Suppressor macrophage treated with lipopolysaccharide for 1 hour (primary cell): ENCODE measurements around the gene MPP3.

Experiments used
- DNase-seq, 3 donors: peaks; one replicate each; pipeline ENCODE4 v3.0.0-alpha.2; 2020 to 2022

Gene MPP3

GRCh38 chr17:43769859-43770258, 63.1 kb downstream of the MPP3 start:
- no peak for DNase-seq

DNA sequence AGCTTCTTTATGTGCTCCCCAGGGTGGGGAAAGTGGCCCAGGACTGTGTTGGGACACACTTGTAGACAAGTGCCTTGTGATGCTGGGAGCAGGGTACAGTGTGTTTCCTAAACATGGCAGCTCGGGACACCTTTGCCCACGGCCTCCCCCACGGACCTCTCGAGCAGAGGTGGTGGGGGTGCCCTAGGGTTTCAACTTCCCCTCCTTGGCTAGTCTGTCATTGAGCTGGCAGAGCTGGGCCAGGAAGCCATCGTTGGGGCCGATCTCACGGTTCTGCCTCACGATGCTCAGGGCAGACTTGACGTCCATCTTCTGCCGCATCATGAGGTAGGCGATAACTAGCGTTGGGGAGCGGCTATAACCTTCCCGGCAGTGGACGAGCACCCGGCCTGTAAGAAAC, 63.5 kb downstream of the MPP3 start:
- peak in 1 of 3 donors; percentile 56 for DNase-seq

DNA sequence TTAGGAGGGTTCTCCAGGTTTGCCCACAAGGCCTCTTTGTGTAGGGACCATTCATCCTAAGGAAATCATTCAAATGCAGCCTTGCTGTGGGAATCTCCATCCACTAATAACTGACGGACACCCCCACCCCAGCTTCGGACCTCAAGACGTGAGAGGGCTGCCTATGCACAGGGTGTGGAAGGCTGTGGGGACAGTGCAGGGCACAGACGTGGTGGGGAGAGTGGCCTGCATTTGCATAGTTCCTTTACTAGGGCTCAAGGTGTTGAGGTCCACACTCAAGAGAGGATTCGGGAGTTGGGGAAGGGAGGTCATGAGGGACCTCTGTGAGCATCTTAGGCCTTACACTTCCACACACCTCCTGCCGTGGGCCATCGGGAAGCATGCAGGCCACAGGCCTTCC, 64.0 kb downstream of the MPP3 start:
- DNase-seq = no peak

DNA sequence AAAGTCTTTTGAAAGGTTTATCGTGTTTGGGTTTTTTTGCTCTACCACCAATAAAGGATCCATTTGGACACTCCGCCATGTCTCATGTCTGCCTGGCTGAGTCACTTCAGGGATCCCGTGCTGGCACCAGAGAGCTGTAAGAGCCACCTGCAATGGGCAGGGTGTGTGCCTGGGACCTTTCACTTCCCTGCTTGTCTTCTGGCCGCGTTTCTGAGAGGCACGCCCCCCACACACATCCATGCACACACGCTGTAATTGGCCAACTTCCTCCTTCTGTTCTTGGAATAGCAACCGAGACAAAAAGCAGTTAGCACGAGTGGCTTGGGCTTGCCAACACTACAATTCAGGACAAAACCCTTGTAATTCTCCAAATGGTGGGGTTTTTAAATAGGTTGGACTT, 64.6 kb downstream of the MPP3 start:
- DNase-seq = peak; percentile 83 to 85 (median 83)

DNA sequence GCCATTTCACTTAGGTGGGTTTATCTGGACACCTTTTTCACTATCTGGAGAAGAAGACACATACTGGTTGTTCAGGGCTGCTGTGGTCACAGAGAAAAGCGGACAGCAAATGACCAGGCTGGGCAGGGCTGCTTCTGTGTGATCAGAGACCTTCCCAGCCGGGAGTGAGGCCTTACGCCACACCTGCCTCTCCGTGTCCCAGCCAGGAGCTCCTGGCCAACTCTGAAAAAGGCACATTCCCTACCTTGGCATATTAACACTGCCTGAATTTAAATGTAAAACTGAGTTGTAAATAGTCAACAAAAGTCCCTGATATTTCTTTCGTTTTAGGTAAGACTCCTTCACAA, 65.3 kb downstream of the MPP3 start:
- DNase-seq = no peak

GRCh38 chr17:43767053-43767712, 65.8 kb downstream of the MPP3 start:
- DNase-seq = no peak

GRCh38 chr17:43766413-43767052, 66.4 kb downstream of the MPP3 start:
- DNase-seq = peak; percentile 73 to 81 (median 81)

- DNase-seq = peak; percentile 91 to 94 (median 94)
Measured at GRCh38 chr17:43760254-43760852, 72.6 kb downstream of the MPP3 start.

DNA sequence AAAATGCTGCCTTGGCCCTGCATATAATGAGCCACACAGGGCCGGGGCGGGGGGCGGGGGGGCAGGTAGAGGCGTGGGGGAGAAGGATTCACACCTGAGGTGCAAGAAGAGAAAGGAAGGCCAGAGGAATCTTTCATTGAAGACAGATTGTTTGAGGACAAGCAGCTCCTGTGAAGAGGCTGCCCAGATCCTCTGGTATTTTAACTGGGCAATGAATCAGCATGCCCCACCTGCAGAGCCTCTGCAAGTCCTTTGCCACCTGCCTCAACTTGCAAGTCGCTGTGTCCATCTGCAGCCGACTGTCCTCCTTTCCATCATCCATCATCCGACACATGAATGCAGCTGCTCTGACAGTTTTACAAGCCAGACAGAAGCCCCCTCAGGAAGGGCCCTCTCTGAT, 73.1 kb downstream of the MPP3 start:
- DNase-seq = no peak

GRCh38 chr17:43758497-43759174, 74.3 kb downstream of the MPP3 start, which contains the start of gene SOST:
Gene SOST (minus strand): TSS chr17:43758791. CDS start chr17:43758741, 50 bp downstream.
- no peak for DNase-seq

GRCh38 chr17:43758086-43758485, 74.9 kb downstream of the MPP3 start:
- no peak for DNase-seq

GRCh38 chr17:43757171-43757660, 75.7 kb downstream of the MPP3 start:
- no peak for DNase-seq

DNA sequence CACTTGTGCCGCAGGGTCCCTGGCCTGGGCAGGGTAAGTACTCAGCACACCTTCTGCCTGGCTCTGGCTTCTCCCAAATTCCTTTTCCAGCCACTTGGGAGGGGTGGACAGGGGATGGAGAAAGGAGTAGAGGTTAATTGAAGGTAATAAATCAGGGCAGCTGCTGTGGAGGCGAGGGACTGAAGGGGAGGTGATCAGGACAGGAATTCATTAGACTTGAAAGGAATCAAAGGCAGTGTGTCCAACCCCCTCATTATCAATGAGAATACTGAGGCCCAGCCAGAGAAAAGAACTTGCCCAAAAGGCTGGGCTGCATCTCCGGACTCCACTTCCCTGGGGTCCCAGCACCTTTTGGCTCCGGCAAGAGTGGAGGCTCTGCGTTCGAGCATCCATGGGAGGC, 76.7 kb downstream of the MPP3 start:
- no peak for DNase-seq

- DNase-seq = peak in 1 of 3 donors; percentile 52
Measured at GRCh38 chr17:43755389-43755875, 77.5 kb downstream of the MPP3 start.

- DNase-seq = peak in 1 of 3 donors; percentile 23
Measured at GRCh38 chr17:43754947-43755346, 78.0 kb downstream of the MPP3 start.

- peak; percentile 42 to 71 (median 60) for DNase-seq
Measured at GRCh38 chr17:43753493-43754129, 79.3 kb downstream of the MPP3 start.
